Common myeloid progenitor, CD34-positive (primary cell): ENCODE data around the gene CADM2.

Experiments
- CTCF ChIA-PET: fragments of 350-600 bp; sonication (Branson Sonifier 250); formaldehyde crosslinking; loops from one replicate; lab custom pipeline; 2021; ENCODE audit warnings: antibody characterized with exemption; lab: Charles Lee
- POLR2A ChIA-PET: fragments of 350-600 bp; sonication (Branson Sonifier 250); formaldehyde crosslinking; loops from one replicate; lab custom pipeline; 2021; ENCODE audit warnings: antibody characterized with exemption; lab: Charles Lee
- DNase-seq, 3 donors: peaks; one replicate each; pipeline versions ENCODE4 v3.0.0 to v3.0.0-alpha.2; 2013
- H3K27ac ChIP-seq, 2 experiments: 1 replicate in 1 of 2; 2 replicates in 1 of 2; pipeline ENCODE4 v1.7.0; 2013; ENCODE audit warnings: inconsistent platforms in 2 of 2, low read length in 2 of 2, mild to moderate bottlenecking in 2 of 2, low read depth in 1 of 2, moderate library complexity in 1 of 2; ENCODE audit not compliant: severe bottlenecking in 2 of 2, insufficient read depth in 1 of 2, poor library complexity in 1 of 2
- H3K27me3 ChIP-seq, 5 experiments: replicated peaks in 2 of 5; 1 replicate in 3 of 5; 2 replicates in 2 of 5; pipeline versions ENCODE4 v1.6.1 to v1.7.0; 2013; ENCODE audit warnings: low read length in 4 of 5, mild to moderate bottlenecking in 2 of 5, moderate library complexity in 2 of 5, inconsistent platforms in 1 of 5; ENCODE audit not compliant: insufficient read depth in 5 of 5, control insufficient read depth in 4 of 5
- H3K36me3 ChIP-seq, 4 experiments: 1 replicate in 2 of 4; 2 replicates in 2 of 4; pipeline versions ENCODE4 v1.6.1 to v1.7.0; 2013; ENCODE audit warnings: low read length in 3 of 4, control low read depth in 1 of 4, mild to moderate bottlenecking in 1 of 4; ENCODE audit not compliant: control insufficient read depth in 4 of 4, insufficient read depth in 4 of 4
- H3K4me1 ChIP-seq, 4 experiments: 1 replicate in 3 of 4; 2 replicates in 1 of 4; pipeline versions ENCODE4 v1.6.1 to v1.7.1; 2013; ENCODE audit warnings: low read length in 3 of 4, mild to moderate bottlenecking in 3 of 4, control low read depth in 1 of 4, inconsistent platforms in 1 of 4, moderate library complexity in 1 of 4; ENCODE audit not compliant: control insufficient read depth in 4 of 4, insufficient read depth in 4 of 4; ENCODE audit errors: control extremely low read depth in 1 of 4
- H3K4me3 ChIP-seq, 7 experiments: 1 replicate in 4 of 7; 2 replicates in 3 of 7; pipeline versions ENCODE4 v1.5.1 to v1.7.0; 2013; ENCODE audit warnings: mild to moderate bottlenecking in 7 of 7, low read length in 6 of 7, moderate library complexity in 6 of 7, inconsistent platforms in 2 of 7, low read depth in 2 of 7, control low read depth in 1 of 7; ENCODE audit not compliant: insufficient read depth in 4 of 7, control insufficient read depth in 1 of 7; ENCODE audit errors: extremely low read depth in 1 of 7
- H3K9me3 ChIP-seq, 5 experiments: 1 replicate in 4 of 5; 2 replicates in 1 of 5; pipeline versions ENCODE4 v1.6.1 to v1.7.1; 2013; ENCODE audit warnings: low read length in 4 of 5, mild to moderate bottlenecking in 2 of 5, inconsistent platforms in 1 of 5, low read depth in 1 of 5, moderate library complexity in 1 of 5; ENCODE audit not compliant: control insufficient read depth in 4 of 5, insufficient read depth in 2 of 5; ENCODE audit errors: control extremely low read depth in 1 of 5
- WGBS: methylation state at CpG from one replicate; pipeline ENCODE4 v1.1.5; 2013; ENCODE audit not compliant: insufficient coverage; 5-methylcytosine and 5-hydroxymethylcytosine counted together

CADM2 gene

DNA sequence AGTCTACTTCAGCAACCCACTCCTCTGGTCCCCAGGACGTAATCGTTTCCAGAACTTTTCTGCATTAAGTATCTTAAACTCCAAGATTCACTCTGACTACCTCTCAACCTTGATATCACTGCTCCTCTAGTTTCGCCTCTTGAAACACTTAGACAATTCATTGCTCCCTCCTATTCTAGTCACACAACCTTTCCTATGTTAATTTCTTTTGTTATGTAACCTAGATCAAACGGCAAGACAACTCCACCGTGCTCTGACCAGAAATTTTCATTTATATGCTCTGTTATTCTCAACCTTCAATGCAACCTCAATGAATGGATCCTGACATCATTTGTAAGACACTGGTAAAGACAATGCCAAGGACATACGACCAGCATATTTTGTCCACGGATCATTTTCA is 71.3 kb downstream of the CADM2 start:
- Histone ChIP-seq H3K27ac (no peak overlapping the region), H3K4me1 (no peaks in the 10 kb centered on the region), H3K36me3 (no peaks in the 10 kb centered on the region), H3K27me3 (no peaks in the 10 kb centered on the region), H3K9me3 (no peaks in the 10 kb centered on the region), H3K4me3 (no peak overlapping the region)
- 87% methylated on average over 7 of the region's 7 CpGs for WGBS
- DNase-seq, result no peak
- POLR2A ChIA-PET, result no interaction called here
- CTCF ChIA-PET, result no interaction called here

DNA sequence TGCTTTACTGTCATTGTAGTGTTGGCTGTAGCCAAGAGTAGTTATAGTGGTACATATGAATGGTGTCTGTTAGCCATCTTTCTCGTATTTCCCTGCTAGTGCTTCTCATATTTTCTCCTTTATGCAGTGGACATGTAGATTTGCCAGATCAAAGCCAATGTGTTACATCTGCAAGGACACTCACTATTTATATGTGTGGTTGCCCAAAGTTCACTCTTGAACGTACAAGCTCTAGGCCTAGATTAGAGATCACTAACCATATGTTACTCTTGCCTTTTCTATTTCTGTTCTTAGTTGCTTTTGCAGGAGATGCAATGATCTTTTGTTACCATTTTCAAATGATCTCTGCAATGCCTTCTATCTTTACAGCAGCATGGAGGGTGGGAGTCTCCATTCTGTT is 78.4 kb downstream of the CADM2 start:
- ChIA-PET CTCF (no interaction called here), POLR2A (interaction anchor here (0.6 kb wide), 1 partner anchor 241 kb away, joined by 4 read pairs; no protein-coding TSS in a partner anchor)
- no peaks in the 10 kb centered on the region for H3K36me3 ChIP-seq
- H3K27ac ChIP-seq, result no peak overlapping the region
- H3K4me3 ChIP-seq, result no peak overlapping the region
- 88% methylated on average over 1 of the region's 2 CpGs for WGBS
- no peak for DNase-seq
- no peaks in the 10 kb centered on the region for H3K4me1 ChIP-seq
- no peaks in the 10 kb centered on the region for H3K27me3 ChIP-seq
- no peaks in the 10 kb centered on the region for H3K9me3 ChIP-seq

DNA sequence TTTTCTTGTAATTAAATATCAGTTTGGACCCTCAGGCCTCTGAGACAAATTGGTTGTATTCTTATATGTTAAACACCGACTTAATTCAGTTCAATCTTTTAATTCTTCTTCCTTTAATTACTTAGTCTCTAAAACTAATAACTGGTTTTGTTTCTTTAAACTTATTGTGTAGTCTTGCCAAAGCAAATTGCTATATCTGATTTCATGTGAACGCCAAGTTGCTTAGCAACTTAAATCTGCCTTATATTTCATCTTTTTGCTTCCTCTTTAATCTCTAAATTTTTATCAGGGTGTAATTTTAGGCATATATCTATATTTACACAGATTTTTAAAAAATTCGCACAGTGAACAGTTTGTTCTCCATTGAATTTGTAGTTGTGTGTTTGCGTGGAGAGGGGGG is 82.2 kb downstream of the CADM2 start:
- WGBS, result 100% methylated on average over 1 of the region's 4 CpGs
- ChIA-PET POLR2A (no interaction called here), CTCF (no interaction called here)
- Histone ChIP-seq H3K27ac (no peak overlapping the region), H3K36me3 (no peaks in the 10 kb centered on the region), H3K4me1 (no peaks in the 10 kb centered on the region), H3K27me3 (no peaks in the 10 kb centered on the region), H3K9me3 (no peaks in the 10 kb centered on the region), H3K4me3 (no peak overlapping the region)
- no peak for DNase-seq

DNA sequence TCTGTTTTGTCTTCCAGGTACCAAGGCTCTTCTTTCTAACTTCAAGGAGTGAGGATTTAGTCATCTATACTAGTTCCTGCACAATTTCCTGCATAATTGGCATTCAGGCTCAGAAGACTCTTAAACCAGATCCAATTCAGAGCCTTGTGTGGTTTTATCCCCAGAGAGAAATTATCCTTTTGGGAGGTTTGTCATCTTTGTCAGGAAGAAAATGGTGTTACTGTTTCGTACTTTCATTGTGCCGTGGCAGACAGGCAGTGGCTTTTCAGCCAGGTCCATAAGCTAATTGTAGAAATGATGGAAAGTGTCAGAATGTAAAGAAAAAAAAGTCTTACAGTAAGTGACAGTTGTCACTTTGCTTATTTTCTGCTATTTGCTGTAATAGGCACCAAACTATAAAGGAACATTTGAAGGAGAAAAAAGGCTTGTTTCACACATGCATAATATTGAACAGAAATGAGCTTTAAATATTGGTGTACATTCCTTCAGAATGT is 82.8 kb downstream of the CADM2 start:
- Histone ChIP-seq H3K4me1 (no peaks in the 10 kb centered on the region), H3K27me3 (no peaks in the 10 kb centered on the region), H3K9me3 (no peaks in the 10 kb centered on the region), H3K4me3 (no peak overlapping the region), H3K27ac (no peak overlapping the region), H3K36me3 (no peaks in the 10 kb centered on the region)
- WGBS, result 94% methylated on average over 2 of the region's 2 CpGs
- DNase-seq, result no peak
- POLR2A ChIA-PET, result no interaction called here
- CTCF ChIA-PET, result no interaction called here

DNA sequence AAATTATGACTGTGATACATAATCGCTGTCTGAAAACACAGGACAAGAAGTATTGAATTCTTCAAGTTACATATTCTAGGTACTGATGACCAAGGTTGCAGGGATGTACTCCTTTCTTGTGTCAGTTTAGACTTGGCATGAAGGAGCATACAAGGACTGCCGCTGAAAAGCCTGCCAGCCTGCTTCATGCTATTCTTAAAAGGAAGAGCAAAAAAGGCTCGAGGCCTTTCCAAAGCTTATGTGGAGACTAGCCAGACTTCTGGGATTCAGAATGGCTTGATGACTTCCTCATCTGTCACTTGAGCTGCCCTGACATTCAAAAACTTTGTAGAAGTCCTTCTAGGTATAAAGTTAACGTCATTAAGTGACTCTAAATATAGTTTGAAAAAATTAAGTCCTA is 92.0 kb downstream of the CADM2 start:
- DNase-seq, result no peak
- WGBS, result 83% methylated on average over 3 of the region's 4 CpGs
- Histone ChIP-seq H3K9me3 (no peaks in the 10 kb centered on the region), H3K36me3 (no peaks in the 10 kb centered on the region), H3K4me3 (no peak overlapping the region), H3K27me3 (no peaks in the 10 kb centered on the region), H3K27ac (no peak overlapping the region), H3K4me1 (no peaks in the 10 kb centered on the region)
- ChIA-PET CTCF (no interaction called here), POLR2A (no interaction called here)

DNA sequence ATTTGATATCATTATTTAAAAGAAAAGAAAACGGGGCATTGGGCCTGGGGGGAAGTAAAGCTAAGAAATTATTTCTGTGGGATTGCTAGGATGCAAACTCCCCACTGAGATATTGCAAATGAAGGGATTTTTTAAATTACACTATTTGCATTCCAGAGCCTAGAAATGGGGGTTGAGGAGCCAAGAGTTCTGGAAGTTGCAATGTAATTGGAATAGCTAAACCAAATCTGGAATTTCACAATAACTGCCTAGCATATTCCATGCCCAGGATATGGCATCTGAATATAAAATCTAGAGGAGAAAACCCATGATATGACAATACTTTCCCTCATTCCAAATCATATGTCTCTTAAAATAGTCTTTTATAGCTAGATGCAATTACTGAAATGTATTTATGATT is 93.0 kb downstream of the CADM2 start:
- ChIA-PET POLR2A (no interaction called here), CTCF (no interaction called here)
- WGBS, result no CpG with 5 or more reads among the region's 1 CpG
- Histone ChIP-seq H3K9me3 (no peaks in the 10 kb centered on the region), H3K4me1 (no peaks in the 10 kb centered on the region), H3K27me3 (no peaks in the 10 kb centered on the region), H3K27ac (no peak overlapping the region), H3K36me3 (no peaks in the 10 kb centered on the region), H3K4me3 (no peak overlapping the region)
- DNase-seq, result no peak

DNA sequence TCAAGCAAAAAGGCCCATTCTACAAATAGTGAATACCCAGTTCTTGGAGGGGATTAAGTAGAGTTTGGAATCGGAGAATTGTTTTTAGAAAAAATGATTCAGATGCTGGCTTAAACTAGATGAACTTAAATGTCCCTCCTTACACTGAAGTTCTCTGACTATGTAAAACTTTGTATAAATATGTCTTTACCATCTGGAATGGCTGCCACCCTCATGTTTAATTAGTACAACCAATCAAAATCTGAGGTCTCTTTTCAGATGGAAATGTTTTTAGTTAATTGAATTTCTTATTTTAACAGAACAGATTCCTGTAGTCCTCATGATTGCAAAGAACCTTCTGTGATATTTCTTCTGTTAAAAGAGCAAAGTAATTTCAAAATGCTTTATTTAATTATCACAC is 94.8 kb downstream of the CADM2 start:
- DNase-seq, result no peak
- WGBS, result no CpG with 5 or more reads among the region's 1 CpG
- POLR2A ChIA-PET, result no interaction called here

More for the DNA sequence above, 94.8 kb downstream of the CADM2 start:
- no peaks in the 10 kb centered on the region for H3K27me3 ChIP-seq
- no peaks in the 10 kb centered on the region for H3K9me3 ChIP-seq
- CTCF ChIA-PET, result no interaction called here
- H3K4me3 ChIP-seq, result no peak overlapping the region
- H3K27ac ChIP-seq, result no peak overlapping the region
- no peaks in the 10 kb centered on the region for H3K4me1 ChIP-seq
- H3K36me3 ChIP-seq, result no peaks in the 10 kb centered on the region
